ENCODE measurements around the gene IPO13.

Gene IPO13

DNA sequence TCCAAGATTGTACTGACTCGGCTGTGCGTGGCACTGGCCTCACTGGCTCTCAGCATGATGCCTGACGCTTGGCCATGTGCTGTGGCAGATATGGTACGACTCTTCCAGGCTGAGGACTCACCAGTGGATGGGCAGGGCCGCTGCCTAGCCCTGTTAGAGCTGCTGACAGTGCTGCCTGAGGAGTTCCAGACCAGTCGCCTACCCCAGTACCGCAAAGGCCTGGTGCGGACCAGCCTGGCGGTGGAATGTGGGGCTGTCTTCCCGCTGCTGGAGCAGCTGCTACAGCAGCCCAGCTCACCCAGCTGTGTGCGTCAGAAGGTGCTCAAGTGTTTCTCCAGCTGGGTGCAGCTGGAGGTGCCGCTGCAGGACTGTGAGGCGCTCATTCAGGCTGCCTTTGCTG, 2.9 kb downstream of the IPO13 start:
- no peak for DNase-seq (ENCODE audit: low read depth in 2 of 2)

DNA sequence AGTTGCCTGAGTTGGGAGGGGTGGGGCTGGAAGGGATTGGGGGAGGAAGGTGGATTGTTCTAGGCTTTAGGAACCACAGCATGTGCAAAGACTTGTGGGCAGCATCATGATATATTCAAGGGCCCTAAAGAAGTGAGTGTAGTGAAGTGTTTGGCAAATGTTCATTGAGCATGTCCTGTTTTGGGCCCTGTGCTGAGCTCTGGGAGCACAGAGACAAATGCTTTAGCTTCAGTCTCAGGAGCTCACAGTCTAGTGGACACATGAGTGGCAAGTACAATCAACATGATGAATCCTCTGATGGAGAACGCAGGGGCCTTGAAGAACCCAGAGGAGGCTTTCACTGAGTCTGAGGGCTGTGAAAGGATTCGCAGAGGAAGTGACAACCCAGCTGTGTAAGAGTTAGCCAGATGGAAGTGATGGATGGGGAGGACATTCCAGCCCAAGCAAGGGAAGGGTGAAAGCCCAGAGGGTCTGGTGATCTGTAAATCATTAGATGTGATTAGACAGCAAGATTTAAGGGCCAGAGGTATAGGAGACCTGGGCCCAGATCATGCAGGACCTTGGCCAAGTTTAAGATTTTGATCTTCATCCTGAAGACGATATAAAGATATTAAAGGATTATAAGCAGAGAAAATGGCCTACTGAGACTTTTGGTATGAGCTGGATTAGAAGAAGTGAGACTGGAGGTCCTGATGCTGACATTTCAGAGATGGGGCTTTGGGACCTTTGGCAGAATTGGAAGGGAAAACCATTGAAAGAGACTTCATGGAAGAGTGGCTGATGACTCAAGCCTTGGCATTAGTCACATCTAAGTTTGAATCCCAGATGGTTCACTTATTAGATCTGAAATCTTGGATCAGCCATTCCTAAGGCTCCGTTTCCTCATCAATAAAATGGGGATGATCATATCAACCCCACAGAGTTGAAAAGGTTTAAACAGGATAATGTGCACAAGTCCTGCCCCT, 4.6 kb downstream of the IPO13 start:
- DNase-seq (ENCODE audit: low read depth in 2 of 2), result no peak

DNA sequence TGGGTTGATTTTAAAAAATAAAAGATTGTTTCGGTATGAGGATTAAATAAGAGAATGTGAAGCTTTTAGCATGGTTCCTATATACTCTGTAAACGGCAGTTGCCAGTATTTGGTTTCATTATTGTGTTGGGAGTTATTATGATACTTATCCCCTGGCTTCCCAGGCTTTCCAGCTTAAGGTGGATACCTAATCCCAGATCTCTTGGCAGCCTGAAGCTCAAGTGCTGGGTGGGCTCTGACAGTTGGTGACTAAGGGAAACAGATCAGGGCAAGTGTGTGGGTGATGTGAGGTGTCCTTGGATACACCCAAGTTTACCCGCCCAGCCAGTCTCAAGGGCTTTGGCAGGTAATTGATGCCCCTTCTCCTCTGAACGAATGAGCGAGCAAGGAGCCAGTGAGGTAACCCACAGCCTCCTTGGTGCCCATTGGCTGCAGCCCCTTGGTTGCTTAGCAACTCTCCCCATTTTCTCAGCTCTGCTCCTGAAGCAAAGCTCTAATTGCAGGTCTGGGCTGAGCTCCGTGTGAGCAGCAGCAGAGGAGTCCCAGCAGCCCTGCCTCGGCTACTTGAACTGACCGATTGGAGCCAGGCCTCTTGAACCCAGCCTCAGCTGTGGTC, 6.1 kb downstream of the IPO13 start:
- DNase-seq (ENCODE audit: low read depth in 2 of 2), result no peak

DNA sequence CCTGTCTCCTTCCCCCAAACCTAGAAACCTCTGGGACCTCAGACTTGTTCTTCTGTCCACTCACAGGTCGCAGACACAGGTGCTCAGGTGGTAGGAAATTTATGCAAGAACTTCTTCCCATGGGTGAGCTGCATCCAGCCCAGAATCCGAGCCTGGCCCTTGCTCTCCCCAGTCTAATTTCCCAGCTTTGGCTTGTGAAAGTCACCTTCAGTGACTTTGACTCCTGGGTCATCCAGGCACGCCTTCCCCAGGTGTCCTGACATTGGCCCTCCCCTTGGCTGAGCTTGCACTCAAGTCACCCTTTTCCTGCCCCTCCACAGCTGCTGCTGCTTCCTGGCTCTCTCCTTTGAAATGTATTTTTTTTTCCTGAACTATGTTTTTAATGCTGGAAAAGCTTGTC, 6.6 kb downstream of the IPO13 start:
- no peak for DNase-seq (ENCODE audit: low read depth in 2 of 2)

DNA sequence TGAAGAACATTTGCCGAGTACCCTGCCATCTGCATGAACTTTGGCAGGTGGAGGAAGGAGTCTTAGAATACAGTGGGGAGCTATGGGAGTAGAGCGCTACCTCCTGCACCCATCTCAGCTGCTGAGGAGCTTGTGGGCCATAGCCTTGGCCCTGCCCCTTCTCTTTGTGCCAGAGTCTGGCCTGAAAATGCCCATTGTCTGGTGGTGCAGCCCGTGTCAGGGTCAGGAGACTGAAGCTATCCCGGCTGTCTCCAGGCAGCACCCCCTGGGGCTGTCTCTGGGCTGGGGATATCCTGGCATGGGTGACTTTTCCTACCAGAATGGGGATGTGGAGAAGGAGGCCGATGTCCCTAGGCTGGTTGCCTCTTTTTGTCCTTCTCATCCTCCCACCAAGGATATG, 7.3 kb downstream of the IPO13 start:
- no peak for DNase-seq (ENCODE audit: low read depth in 2 of 2)

DNA sequence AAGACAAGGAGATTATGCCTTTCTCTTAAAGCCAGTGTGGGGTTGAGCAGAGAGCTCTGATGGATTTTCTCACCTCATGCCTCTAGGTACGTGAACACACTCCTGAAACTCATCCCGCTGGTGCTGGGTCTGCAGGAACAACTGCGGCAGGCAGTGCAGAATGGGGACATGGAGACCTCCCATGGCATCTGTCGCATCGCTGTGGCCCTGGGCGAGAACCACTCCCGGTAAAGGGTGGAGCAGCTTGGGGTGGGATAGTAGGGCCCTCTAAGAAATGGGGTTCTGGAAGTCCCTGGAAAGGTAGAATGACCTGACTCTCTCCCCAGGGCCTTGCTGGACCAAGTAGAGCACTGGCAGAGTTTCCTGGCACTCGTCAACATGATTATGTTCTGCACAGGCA, 9.5 kb downstream of the IPO13 start:
- no peak for DNase-seq (ENCODE audit: low read depth in 2 of 2)

DNA sequence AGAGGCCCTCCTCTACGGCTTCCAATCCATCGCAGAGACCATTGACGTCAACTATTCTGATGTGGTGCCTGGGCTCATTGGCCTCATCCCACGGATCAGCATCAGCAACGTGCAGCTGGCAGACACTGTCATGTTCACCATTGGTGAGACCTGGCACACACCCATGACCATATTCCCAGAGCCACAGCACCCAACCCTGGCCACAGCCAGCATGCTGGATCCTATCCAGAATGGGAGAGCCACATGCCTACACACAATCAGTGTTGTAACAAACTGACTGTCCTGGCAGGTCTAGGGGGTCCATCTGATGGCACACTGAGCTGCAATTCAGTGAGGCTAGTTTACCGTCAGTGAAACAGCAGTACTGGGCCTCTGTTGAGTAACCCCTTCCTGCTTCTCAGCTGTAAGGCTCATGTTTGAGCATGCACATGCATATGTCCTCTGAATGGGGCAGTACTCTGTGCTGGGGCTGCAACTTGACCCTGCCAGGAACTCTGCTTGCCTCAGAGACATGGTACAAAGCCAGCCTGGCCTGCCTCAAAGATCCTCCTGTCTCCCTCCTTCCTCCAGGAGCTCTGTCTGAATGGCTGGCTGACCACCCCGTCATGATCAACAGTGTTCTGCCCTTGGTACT, 10.8 kb downstream of the IPO13 start:
- DNase-seq (ENCODE audit: low read depth in 2 of 2), result no peak

DNA sequence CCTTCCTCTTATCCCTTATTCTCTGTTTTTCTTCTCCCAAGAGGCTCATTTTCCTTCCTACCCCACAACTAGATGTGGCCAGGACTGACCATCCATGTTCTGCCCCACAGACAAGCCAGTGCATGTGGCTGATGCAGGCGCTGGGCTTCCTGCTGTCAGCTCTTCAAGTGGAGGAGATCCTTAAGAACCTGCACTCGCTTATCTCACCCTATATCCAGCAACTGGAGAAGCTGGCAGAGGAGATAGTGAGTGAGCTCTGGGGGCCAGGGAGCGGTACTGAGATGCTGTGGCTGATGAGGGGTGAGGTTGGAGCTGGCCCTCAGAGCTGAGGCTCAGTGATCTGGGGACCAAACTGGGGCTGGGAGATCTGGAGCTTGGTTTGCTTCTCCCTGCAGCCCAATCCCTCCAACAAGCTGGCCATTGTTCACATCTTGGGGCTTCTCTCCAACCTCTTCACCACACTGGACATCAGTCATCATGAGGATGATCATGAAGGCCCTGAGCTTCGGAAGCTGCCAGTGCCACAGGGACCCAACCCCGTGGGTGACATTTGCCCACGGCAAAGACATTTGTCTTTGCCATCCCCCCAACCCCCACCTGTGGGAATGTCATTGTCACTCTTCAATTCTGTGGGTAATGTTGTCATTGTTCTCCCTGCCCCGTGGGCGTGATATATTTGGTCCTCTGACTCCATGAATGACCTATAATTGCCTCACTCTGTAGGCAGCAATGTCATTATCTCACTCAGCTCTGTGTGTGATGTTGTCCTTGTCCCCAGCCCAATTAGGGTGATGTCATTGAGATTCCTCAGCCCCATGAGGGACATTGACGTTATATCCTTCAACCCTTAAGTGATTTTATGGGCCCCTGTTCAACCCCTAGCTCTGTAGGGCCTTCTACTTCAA, 11.9 kb downstream of the IPO13 start:
- DNase-seq (ENCODE audit: low read depth in 2 of 2), result no peak

DNA sequence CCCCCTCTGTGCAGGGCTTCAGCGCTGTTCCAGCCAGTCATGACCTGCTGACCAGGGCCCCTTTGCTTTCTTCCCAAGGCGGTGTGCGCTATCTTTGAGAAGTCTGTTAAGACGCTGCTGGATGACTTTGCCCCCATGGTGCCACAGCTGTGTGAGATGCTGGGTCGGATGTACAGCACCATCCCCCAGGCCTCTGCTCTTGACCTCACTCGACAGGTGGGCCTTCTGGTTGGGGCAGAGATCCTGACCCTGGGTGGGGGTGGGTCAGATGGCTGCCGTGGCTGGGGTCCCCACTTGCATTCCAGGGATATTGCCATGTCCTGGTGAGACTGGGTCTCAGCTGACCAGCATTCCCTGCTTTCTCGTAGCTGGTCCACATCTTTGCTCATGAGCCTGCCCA, 14.0 kb downstream of the IPO13 start:
- no peak for DNase-seq (ENCODE audit: low read depth in 2 of 2)

DNA sequence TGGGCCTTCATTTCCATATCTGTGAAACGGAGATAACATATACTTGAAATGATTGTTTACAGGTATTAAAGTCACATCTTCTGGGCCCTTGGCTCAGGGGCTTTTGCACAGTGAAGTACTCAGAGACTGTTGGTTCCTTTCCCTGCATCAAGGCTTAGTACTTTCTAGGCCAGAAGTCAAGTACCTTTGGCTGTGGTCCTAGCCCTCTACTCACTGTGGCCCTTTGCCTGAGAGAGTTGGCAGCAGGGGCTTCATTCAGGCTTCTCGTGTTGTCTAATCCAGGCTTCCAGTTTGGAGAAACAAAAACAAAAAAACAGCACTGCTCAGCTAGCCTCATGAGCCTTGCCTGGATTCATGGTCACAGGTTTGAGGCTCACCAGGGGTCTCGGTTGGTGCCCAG, 14.9 kb downstream of the IPO13 start:
- no peak for DNase-seq (ENCODE audit: low read depth in 2 of 2)

DNA sequence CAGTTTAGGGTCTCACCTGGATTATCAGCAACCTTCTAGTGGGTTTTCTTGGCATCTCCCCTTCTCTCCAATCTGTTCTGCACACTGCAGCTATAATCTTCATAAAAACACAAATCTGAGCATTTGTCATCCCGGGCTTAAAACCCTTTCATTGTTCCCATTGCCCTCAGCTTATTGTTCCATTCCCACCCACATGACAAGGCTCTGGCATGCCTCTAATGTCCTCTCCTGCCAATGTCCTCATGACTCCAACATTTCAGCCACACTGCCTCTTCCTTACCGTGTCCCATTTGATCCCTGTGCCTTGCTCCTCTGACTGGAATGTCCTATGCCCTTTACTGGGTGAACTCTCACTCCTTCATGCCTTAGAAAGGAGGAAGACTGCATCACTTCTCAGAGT, 15.6 kb downstream of the IPO13 start:
- DNase-seq (ENCODE audit: low read depth in 2 of 2), result no peak

DNA sequence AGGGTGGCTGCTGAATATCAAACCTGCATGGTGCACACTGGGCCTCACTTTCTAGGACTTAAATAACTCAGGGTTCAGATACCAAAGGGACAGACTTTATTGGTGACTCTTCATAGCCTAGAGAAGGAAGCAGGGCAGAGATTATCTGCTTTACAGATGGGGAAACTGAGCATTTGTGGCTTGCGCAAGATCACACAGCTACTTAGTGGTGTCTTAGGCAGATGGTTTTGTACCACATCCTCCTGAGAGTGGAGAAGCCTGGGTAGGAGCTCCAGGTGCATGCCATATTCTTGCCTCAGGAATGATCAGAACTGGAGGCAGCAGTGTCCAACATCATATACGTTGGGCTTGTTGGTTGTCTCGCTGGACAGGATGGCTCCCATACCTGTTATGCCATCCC, 16.3 kb downstream of the IPO13 start:
- no peak for DNase-seq (ENCODE audit: low read depth in 2 of 2)

DNA sequence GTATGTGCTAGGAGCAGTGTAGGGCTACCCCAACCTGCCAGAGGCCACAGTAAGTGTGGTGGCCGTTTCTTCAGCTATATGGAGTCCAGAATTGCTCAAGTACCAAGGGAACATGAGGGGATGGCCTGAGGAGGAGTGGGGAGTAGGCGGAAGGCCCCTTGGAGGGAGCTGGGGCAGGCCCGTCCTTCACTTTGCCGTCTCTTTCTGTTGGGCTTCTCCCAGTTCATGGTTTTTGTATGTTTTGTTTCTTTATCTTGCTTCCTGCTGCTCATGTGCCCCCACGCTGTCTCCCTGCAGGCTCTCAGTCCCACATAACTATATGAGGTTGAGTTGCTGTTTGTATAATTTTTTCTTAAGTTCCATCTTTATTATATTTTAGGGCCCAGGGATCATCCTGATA, 17.1 kb downstream of the IPO13 start:
- no peak for DNase-seq (ENCODE audit: low read depth in 2 of 2)

DNA sequence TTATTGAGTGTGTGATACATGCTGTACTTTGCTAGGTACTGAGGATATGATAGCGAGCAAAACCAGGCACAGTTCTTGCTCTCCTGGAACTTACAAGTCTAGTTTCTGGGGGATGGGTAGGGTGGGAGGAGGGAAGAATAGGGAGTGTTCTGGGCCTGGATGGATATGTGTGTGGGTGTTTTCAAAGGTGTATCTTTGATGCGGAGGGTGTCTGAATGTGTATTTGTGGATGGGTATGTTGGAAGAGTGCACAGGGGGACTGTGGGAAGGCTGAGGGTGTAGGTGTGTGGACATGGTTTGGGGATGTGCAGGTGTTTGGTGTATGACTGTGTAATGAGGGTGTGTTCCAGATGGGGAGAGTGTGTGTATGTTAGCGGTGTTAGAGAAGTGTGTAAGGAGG, 18.6 kb downstream of the IPO13 start:
- DNase-seq (ENCODE audit: low read depth in 2 of 2), result no peak

DNA sequence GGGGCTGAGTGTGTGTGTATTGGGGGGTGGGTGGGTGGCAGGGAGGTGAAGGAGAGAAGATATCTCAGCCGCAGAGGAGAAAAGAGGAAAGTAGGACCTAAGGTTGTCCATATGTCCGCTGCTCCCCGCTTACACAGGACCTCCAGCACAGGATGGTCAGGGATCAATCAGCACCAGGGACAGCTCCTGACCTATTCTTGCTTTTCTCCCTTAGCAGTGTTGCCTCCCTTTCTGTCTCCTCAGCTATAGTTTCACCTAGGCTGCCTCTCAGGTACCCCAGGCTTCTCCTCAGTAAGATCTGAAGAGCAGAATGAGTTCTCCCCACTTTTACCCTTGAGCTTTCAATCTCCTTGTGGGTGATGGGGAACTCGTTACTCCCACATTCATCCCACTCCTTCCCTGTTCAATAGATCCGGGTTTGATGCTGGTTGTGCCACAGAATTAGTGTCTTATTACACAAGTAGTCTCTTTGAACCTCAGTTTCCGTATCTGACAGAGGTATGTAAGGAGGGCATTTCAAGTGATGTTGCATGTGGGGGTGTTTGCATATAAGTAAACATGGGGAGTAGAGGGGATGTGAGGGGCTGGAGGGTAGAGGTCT, 21.7 kb downstream of the IPO13 start:
- no peak for DNase-seq (ENCODE audit: low read depth in 2 of 2)

DNA sequence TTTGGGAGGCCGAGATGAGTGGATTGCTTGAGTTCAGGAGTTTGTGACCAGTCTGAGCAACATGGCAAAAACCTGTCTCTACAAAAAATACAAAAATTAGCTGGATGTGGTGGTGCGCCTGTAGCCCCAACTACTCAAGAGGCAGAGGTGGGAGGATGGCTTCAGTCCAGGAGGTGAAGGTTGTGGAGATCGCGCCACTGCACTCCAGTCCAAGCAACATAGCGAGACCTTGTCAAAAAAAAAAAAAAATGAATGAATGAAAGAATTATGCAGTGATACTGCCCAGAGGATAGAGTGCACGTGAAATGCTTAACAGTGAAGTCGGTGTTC, 22.6 kb downstream of the IPO13 start:
- DNase-seq (ENCODE audit: low read depth in 2 of 2), result no peak

DNA sequence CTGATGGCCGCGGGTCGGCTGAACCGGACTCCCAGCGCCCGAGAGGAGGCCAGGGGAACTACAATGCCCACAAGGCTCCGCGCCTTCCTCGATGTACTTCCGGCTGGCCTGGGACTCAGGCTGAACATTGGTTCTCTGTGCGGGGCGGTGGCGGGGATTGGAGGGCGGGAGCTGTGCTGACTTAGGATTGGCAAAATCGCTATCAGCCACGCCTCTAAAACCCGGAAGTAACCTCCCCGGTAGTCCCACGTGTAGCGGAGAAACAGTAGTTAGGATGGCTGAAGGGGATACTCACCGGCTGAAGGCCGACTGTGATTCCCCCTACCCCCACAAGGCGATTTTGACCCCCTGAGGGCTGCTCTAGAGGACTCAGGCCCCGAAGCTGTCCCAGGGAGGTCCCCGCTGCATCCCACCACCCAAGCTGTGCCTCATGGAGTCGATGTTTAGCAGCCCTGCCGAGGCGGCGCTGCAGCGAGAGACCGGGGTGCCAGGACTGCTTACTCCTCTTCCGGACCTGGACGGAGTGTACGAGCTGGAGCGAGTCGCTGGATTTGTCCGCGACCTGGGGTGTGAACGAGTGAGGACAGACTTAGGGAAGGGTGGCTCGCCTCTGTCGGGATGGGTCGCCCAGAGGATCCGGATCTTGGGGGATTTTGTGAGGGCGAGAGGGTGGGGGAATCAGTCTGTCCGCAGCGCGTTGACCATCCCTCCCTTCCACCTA, 23.2 kb downstream of the IPO13 start, which contains the start of gene DPH2:
Gene DPH2 (plus strand): TSS at position 265 of the 721 bp plus-strand sequence. CDS start 166 bp downstream, at position 431.
- peak; percentile 91 to 94 for DNase-seq (ENCODE audit: low read depth in 2 of 2)

DNA sequence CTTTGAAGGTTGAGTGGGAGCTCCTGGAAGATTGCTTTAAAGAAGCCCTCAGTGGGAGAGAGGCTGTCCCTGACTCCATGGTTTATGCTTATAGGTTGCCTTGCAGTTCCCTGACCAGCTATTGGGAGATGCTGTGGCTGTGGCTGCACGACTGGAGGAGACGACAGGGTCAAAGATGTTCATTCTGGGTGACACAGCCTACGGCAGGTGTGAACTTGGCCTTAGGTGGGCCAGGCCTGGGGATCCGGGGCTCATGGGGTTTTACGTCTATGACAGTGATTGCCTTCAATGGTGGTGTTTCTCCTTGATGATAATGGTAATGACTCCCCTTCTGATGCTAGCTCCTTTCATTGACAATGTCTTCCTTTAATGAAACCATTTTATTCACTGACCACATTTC, 23.8 kb downstream of the IPO13 start:
- no peak for DNase-seq (ENCODE audit: low read depth in 2 of 2)

DNA sequence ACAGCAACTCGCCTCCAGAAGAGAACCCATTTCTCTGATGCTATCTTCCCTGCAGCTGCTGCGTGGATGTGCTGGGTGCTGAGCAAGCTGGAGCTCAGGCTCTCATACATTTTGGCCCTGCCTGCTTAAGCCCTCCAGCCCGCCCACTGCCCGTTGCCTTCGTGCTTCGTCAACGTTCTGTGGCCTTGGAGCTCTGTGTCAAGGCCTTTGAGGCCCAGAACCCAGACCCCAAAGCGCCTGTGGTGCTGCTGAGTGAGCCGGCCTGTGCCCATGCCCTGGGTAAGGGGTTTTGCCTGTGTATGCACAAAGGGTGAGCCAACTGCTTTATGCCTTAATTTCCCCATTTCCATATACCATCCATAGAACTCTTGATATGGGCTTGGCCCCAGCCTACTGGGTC, 24.2 kb downstream of the IPO13 start:
- DNase-seq (ENCODE audit: low read depth in 2 of 2), result no peak

DNA sequence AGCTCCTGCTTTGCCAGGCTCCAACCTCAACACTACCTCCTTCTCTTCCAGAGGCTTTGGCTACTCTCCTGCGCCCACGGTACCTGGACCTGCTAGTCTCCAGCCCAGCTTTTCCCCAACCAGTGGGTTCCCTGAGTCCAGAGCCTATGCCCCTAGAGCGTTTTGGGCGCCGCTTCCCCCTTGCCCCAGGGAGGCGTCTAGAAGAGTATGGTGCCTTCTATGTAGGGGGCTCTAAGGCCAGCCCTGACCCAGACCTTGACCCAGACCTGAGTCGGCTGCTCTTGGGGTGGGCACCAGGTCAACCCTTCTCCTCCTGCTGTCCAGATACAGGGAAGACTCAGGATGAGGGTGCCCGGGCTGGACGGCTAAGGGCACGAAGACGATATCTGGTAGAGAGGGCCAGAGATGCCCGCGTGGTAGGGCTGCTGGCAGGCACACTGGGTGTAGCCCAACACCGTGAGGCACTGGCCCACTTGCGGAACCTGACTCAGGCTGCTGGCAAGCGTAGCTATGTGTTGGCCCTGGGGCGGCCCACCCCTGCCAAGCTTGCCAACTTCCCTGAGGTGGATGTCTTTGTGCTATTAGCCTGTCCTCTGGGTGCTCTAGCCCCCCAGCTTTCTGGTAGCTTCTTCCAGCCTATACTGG, 24.7 kb downstream of the IPO13 start:
- DNase-seq (ENCODE audit: low read depth in 2 of 2), result no peak

Data from activated CD8-positive, alpha-beta memory T cell treated with anti-CD3 and anti-CD28 coated beads for 4 hours (primary cell).